Tibial nerve (tissue), 4 donors: ENCODE data around the gene ANKH. TPM values are rescaled to one million over a fixed set of nuclear protein-coding genes. Genes with fewer than 3 reads are reported as not detected.

Experiments used
- DNase-seq, 2 donors: peaks; one replicate each; pipeline ENCODE4 v3.0.0-alpha.2; 2019; ENCODE audit warnings: low spot score in 2 of 2
- H3K27ac ChIP-seq, 4 donors: fragments of 200-600 bp; sonication (generic) in 3 of 4; one replicate each; pipeline ENCODE4 v1.5.1; 2017 to 2019; ENCODE audit warnings: mild to moderate bottlenecking in 1 of 4
- H3K27me3 ChIP-seq, 2 donors: fragments of 200-600 bp; sonication (generic) in 1 of 2; one replicate each; pipeline versions ENCODE4 v1.5.1 to v1.6.0; 2017 to 2019
- H3K36me3 ChIP-seq, 3 donors: fragments of 200-600 bp; sonication (generic); one replicate each; pipeline ENCODE4 v1.5.1; 2018 to 2019
- H3K4me1 ChIP-seq, 4 donors: fragments of 200-600 bp; sonication (generic) in 3 of 4; one replicate each; pipeline ENCODE4 v1.5.1; 2017 to 2019
- H3K4me3 ChIP-seq, 4 donors: fragments of 200-600 bp; sonication (generic) in 3 of 4; one replicate each; pipeline ENCODE4 v1.5.1; 2017 to 2019; ENCODE audit warnings: mild to moderate bottlenecking in 1 of 4, moderate library complexity in 1 of 4
- H3K9me3 ChIP-seq, 4 donors: fragments of 200-600 bp; sonication (generic) in 3 of 4; one replicate each; pipeline ENCODE4 v1.5.1; 2017 to 2019
- CTCF ChIP-seq, 5 experiments: fragments of 200-600 bp in 3 of 5; fragments of 450-650 bp in 2 of 5; sonication (generic) in 3 of 5; IDR thresholded peaks; one replicate each; pipeline ENCODE4 v1.5.1; 2016 to 2019; ENCODE audit warnings: antibody characterized with exemption in 5 of 5, mild to moderate bottlenecking in 3 of 5, moderate library complexity in 2 of 5
- EP300 ChIP-seq, 2 donors: sonication (generic); formaldehyde crosslinking; IDR thresholded peaks; one replicate each; pipeline ENCODE4 v1.6.1; 2017; ENCODE audit warnings: antibody characterized with exemption in 2 of 2, mild to moderate bottlenecking in 1 of 2
- POLR2A ChIP-seq, 2 donors: fragments of 450-650 bp; IDR thresholded peaks; one replicate each; pipeline ENCODE4 v1.6.1; 2017; ENCODE audit warnings: antibody characterized with exemption in 2 of 2, mild to moderate bottlenecking in 2 of 2, moderate library complexity in 2 of 2
- WGBS, 2 donors: methylation state at CpG; one replicate each; pipeline ENCODE4 v1.1.5; 2018; 5-methylcytosine and 5-hydroxymethylcytosine counted together
- total RNA-seq, 4 donors: library from RNA; depleted of rRNA; stranded (reverse); fragments of >200 nt; gene quantifications; one replicate each; pipeline ENCODE4 v1.1.0, GENCODE V29; 2016

Gene ANKH
- total RNA-seq, 4 donors from 2014 or later = 45.7 to 77.9 (median 46.6) TPM

GRCh38 chr5:14816374-14816998 is 55.1 kb downstream of the ANKH start:
- no peaks in the 10 kb centered on the region for H3K27me3 ChIP-seq
- 76 to 81% methylated on average over 11 of the region's 11 CpGs for WGBS, 2 donors
- H3K27ac ChIP-seq = peak overlapping the region in 2 of 4 donors; percentile 9 to 13
- no peak overlapping the region for H3K4me3 ChIP-seq
- no peak for TF ChIP-seq POLR2A (IDR thresholded peaks at IDR 0.05)
- TF ChIP-seq CTCF (IDR thresholded peaks at IDR 0.05) = no peak
- no peak for TF ChIP-seq EP300 (IDR thresholded peaks at IDR 0.05)
- H3K9me3 ChIP-seq = no peaks in the 10 kb centered on the region
- no peaks in the 10 kb centered on the region for H3K36me3 ChIP-seq
- no peak for DNase-seq
- peaks cover 0 to 44% (median 10%) of the 10 kb centered on the region in 4 donors for H3K4me1 ChIP-seq

GRCh38 chr5:14813747-14814146 is 57.8 kb downstream of the ANKH start:
- WGBS, 2 donors = 81 to 89% methylated on average over 3 of the region's 3 CpGs
- no peaks in the 10 kb centered on the region for H3K36me3 ChIP-seq
- no peaks in the 10 kb centered on the region for H3K27me3 ChIP-seq
- no peak overlapping the region for H3K4me3 ChIP-seq
- no peak for DNase-seq
- H3K27ac ChIP-seq = no peak overlapping the region
- H3K9me3 ChIP-seq = no peaks in the 10 kb centered on the region
- peaks cover 0 to 58% (median 27%) of the 10 kb centered on the region in 4 donors for H3K4me1 ChIP-seq
- no peak for TF ChIP-seq CTCF (IDR thresholded peaks at IDR 0.05)
- no peak for TF ChIP-seq POLR2A (IDR thresholded peaks at IDR 0.05)
- no peak for TF ChIP-seq EP300 (IDR thresholded peaks at IDR 0.05)

GRCh38 chr5:14812166-14812565 is 59.4 kb downstream of the ANKH start:
- WGBS, 2 donors = 89 to 91% methylated on average over 5 of the region's 5 CpGs
- H3K27ac ChIP-seq = peak overlapping the region in 1 of 4 donors; percentile 21
- H3K9me3 ChIP-seq = no peaks in the 10 kb centered on the region
- no peak for DNase-seq
- H3K4me3 ChIP-seq = no peak overlapping the region
- H3K4me1 ChIP-seq = peaks cover 0 to 53% (median 24%) of the 10 kb centered on the region in 4 donors
- H3K36me3 ChIP-seq = no peaks in the 10 kb centered on the region
- no peaks in the 10 kb centered on the region for H3K27me3 ChIP-seq
- TF ChIP-seq CTCF (IDR thresholded peaks at IDR 0.05) (no peak), EP300 (IDR thresholded peaks at IDR 0.05) (no peak), POLR2A (IDR thresholded peaks at IDR 0.05) (no peak)

GRCh38 chr5:14810928-14811572 is 60.5 kb downstream of the ANKH start:
- Histone ChIP-seq H3K4me3 (no peak overlapping the region), H3K27me3 (no peaks in the 10 kb centered on the region), H3K4me1 (peaks cover 0 to 51% (median 22%) of the 10 kb centered on the region in 4 donors), H3K36me3 (no peaks in the 10 kb centered on the region), H3K9me3 (no peaks in the 10 kb centered on the region), H3K27ac (peak overlapping the region in 2 of 4 donors; percentile 21 to 48)
- WGBS, 2 donors = 64 to 80% methylated on average over 12 of the region's 12 CpGs
- DNase-seq = no peak
- TF ChIP-seq EP300 (IDR thresholded peaks at IDR 0.05) (no peak), POLR2A (IDR thresholded peaks at IDR 0.05) (no peak), CTCF (IDR thresholded peaks at IDR 0.05) (no peak)

GRCh38 chr5:14810282-14810681 is 61.3 kb downstream of the ANKH start:
- TF ChIP-seq POLR2A (IDR thresholded peaks at IDR 0.05) (no peak), EP300 (IDR thresholded peaks at IDR 0.05) (no peak), CTCF (IDR thresholded peaks at IDR 0.05) (no peak)
- WGBS, 2 donors = 92 to 93% methylated on average over 6 of the region's 6 CpGs
- peak overlapping the region in 1 of 4 donors; percentile 7 for H3K4me3 ChIP-seq
- H3K27ac ChIP-seq = peak overlapping the region in 2 of 4 donors; percentile 48 to 68
- H3K4me1 ChIP-seq = peaks cover 0 to 57% (median 24%) of the 10 kb centered on the region in 4 donors
- no peaks in the 10 kb centered on the region for H3K9me3 ChIP-seq
- DNase-seq = no peak
- H3K36me3 ChIP-seq = no peaks in the 10 kb centered on the region
- H3K27me3 ChIP-seq = no peaks in the 10 kb centered on the region
